Measurements from ENCODE around the gene GJA10.
"Not testable (repeated sequence)": the region's sequence is repeated elsewhere in the genome, so short reads cannot be mapped to it uniquely, and the experiment has no call there.

The GJA10 gene

GRCh38 chr6:89894169-89894568 is at the start of gene GJA10:
TSS of gene GJA10 (plus strand) at chr6:89894469. CDS start at chr6:89894469, 0 bp downstream.
- DNase-seq: no peak

DNA sequence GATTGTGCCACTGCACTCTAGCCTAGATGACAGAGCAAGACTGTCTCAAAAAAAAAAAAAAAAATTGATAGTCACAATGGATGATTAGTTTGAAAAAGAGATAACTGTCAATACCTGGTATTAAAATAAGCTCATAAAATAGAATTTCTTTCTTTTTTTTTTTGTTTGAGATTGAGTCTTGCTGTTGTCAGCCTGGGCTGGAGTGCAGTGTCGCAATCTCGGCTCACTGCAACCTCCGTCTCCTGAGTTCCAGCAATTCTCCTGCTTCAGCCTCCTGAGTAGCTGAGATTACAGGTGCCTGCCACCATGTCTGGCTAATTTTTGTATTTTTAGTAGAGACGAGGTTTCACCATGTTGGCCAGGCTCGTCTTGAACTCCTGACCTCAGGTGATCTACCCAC is 46.8 kb upstream of the GJA10 start:
- DNase-seq: not testable (repeated sequence)

- DNase-seq: no peak
Measured at GRCh38 chr6:89853068-89853467, 41.2 kb upstream of the GJA10 start.

- no peak for DNase-seq
Measured at GRCh38 chr6:89858041-89858440, 36.2 kb upstream of the GJA10 start.

GRCh38 chr6:89859744-89860143 is 34.5 kb upstream of the GJA10 start:
- DNase-seq: no peak

DNA sequence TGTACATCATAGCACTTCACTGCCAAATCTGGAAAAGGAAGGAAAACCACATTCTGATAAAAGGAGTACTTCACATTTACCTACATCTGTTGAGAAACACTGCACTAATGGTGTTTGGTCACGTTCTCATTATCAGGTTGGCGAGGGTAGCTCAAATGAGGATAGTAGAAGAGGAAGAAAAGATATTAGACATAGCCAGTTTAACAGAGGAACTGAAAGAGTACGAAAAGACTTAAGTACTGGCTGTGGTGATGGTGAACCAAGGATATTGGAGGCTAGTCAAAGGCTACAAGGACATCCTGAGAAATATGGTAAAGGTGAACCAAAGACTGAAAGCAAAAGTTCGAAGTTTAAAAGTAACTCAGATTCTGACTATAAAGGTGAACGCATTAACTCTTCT is 32.0 kb upstream of the GJA10 start:
- DNase-seq: no peak

DNA sequence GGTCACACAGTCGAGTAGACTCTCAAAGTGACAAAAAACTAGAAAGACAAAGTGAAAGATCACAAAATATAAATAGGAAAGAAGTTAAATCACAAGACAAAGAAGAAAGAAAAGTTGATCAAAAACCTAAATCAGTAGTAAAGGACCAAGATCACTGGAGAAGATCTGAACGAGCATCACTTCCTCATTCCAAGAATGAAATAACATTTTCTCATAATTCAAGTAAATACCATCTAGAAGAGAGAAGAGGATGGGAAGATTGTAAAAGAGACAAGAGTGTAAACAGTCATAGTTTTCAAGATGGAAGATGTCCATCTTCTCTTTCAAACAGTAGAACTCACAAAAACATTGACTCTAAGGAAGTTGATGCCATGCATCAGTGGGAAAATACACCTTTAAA is 31.6 kb upstream of the GJA10 start:
- DNase-seq: no peak

DNA sequence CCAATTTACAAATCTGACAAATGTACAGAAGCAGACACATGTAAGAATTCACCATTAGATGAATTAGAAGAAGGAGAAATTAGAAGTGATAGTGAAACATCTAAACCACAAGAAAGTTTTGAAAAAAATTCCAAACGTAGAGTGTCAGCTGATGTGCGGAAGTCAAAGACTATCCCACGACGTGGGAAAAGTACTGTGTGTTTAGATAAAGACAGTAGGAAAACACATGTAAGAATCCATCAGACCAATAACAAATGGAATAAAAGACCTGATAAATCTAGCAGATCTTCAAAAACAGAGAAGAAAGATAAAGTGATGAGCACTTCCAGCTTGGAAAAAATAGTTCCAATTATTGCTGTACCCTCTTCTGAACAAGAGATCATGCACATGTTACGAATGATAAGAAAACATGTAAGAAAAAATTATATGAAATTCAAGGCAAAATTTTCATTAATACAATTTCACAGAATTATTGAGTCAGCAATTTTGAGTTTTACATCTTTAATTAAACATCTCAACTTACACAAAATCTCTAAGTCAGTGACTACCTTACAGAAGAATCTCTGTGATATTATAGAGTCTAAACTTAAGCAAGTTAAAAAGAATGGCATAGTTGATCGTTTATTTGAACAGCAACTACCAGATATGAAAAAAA is 28.1 kb upstream of the GJA10 start:
- DNase-seq: no peak

- DNase-seq: no peak
Measured at GRCh38 chr6:89873721-89874120, 20.5 kb upstream of the GJA10 start.

DNA sequence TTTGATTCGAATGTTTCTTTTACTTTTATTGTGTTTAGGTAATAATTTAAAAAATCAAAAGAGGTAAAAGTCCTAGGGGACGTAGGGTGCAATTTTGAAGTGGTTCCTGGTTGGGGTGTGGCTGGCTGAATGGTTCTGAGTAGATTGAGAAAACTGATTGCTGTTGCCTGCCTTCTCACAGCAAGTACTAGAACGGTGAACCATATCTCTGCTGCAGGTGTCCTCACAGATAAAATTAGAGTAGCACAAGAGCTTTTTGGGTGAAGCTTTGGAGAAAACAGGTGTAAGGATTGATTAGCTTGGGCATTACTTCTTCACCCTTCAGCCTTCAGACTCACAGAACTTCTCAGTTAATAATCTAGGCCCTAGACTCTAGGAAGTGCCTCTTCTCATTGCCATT is 19.8 kb upstream of the GJA10 start:
- DNase-seq: no peak

DNA sequence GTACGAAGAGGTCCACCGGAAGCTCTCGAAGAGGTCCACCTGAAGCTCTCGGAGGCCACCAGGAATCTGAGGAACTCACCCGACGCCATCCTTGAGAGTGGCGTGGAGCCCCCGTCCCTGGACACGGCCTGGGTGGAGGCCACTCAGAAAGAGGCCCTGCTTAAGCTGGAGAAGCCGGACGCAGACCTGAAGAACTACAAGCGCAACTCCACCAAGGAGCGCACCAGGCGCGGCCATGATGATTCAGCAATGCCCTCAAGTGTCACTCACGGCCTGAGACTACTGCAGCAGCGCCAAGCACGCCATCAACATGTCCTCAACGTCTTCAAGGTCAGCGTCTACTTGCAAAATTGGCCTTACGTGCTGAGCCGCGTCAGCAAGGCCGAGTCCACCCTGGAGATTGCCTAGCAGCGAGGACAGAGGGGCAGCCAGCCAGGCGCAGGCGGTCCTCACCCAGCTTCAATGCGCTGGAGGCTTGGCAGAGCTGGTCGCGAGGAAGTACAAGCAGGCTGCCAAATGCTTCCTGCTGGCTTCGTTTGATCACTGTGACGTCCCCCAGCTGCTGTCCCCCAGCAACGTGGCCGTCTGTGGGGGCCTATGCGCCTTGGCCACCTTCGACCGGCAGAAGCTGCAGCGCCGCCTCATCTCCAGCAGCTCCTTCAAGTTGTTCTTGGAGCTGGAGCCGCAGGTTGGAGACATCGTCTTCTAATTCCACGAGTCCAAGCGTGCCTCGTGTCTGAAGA is 7.7 kb upstream of the GJA10 start:
- no peak for DNase-seq

DNA sequence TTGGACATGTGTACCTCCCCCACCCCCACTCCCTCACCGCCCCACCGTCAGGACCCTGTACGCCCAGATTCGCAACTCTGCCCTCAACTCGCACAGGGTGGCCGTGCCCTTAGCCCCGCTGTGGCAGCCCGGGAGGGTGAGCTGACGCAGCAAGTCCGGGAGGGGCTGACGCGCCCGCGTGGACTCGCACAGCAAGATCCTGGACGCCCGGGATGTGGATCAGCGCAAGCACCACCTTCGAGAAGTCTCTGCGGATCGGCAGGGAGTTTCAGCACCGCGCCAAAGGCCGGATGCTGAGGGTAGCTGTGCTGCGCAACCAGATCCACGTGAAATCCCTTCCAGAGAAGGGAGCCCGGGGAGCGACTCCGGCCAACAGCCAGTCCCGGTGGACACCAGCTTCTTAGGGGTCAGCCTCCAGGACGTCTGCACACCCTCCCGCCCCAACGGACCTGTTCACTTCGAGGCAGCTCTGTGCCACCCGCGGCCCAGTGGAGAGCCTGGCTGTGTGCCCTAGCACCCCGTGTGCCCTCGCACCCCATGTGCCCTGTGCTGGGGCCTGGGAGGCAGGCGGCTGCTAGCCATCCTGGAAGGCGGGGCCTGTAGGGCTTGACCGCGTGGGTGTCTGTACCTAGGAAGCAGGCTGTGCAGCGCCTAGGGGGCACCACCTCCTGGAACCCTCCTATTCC is 6.7 kb upstream of the GJA10 start:
- DNase-seq: no peak

DNA sequence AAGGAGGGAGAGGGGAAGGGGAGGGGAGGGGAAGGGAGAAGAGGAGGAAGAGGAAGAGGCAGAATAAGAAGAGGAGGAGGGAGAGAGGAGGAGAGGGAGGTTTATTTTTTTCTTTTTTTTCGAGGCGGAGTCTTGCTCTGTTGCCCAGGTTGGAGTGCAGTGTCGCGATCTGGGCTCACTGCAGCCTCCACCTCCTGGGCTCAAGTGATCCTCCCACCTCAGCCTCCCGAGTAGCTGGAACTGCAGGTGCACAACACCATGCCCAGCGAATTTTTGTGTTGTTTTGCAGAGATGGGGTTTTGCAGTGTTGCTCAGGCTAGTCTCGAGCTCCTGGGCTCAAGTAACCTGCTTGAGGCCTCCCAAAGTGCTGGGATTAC is 6.1 kb upstream of the GJA10 start:
- no peak for DNase-seq

DNA sequence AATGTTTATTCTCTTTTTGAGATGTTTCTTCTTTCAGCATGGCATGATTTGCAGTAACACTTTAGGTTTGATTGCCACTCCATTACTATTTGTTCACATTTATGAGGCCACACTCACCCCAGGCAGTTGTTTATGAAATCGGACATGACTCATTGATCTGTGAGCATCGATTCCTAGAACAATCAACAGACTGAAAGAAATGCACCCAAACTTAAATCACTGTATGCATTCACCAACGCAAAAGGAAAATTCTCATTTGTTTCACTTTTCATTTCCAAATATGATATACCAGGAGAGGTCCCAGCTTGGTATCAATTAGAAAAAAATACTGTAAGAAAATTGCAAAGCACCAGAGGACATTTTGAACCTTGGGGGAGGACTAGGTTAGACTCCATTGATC is 5.4 kb upstream of the GJA10 start:
- DNase-seq: no peak

DNA sequence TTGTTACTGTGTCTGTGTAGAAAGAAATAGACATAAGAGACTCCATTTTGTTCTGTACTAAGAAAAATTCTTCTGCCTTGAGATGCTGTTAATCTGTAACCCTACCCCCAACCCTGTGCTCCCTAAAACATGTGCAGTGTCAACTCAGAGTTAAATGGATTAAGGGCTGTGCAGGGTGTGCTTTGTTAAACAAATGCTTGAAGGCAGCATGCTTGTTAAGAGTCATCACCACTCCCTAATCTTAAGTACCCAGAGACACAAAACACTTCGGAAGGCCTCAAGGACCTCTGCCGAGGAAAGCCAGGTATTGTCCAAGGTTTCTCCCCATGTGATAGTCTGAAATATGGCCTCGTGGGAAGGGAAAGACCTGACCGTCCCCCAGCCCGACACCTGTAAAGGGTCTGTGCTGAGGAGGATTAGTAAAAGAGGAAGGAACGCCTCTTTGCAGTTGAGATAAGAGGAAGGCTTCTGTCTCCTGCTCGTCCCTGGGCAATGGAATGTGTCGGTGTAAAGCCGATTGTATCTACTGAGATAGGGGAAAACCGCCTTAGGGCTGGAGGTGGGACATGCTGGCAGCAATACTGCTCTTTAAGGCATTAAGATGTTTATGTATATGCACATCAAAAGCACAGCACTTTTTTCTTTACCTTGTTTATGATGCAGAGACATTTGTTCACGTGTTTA is 3.3 kb upstream of the GJA10 start:
- DNase-seq: not testable (repeated sequence)

- not testable (repeated sequence) for DNase-seq
Measured at GRCh38 chr6:89892577-89892976, 1.7 kb upstream of the GJA10 start.

DNA sequence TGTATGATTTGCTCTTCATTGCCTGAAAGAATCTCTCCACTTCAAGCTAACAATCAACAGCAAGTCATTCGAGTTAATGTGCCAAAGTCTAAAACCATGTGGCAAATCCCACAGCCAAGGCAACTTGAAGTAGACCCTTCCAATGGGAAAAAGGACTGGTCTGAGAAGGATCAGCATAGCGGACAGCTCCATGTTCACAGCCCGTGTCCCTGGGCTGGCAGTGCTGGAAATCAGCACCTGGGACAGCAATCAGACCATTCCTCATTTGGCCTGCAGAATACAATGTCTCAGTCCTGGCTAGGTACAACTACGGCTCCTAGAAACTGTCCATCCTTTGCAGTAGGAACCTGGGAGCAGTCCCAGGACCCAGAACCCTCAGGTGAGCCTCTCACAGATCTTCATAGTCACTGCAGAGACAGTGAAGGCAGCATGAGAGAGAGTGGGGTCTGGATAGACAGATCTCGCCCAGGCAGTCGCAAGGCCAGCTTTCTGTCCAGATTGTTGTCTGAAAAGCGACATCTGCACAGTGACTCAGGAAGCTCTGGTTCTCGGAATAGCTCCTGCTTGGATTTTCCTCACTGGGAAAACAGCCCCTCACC is 1.1 kb downstream of the GJA10 start:
- DNase-seq: no peak

GRCh38 chr6:89910001-89910901 is 16.0 kb downstream of the GJA10 start:
- DNase-seq: not testable (repeated sequence)

DNA sequence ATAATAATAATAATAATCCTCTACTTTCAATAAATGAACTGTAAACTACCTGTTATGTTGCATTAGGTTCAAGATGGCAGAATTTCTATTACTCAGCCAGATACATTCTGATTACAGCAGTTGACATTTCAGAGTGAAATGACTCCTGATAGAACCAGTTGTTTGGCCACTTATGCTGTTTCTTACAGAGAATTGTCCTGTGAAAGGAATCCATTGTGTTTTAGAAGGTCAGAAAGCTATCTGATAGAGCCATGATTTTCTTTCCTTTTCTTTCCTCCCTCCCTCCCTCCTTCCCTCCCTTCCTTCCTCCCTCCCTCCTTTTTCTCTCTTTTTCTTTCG is 16.6 kb downstream of the GJA10 start:
- DNase-seq: no peak

- no peak for DNase-seq
Measured at GRCh38 chr6:89916136-89916920, 22.1 kb downstream of the GJA10 start.

DNA sequence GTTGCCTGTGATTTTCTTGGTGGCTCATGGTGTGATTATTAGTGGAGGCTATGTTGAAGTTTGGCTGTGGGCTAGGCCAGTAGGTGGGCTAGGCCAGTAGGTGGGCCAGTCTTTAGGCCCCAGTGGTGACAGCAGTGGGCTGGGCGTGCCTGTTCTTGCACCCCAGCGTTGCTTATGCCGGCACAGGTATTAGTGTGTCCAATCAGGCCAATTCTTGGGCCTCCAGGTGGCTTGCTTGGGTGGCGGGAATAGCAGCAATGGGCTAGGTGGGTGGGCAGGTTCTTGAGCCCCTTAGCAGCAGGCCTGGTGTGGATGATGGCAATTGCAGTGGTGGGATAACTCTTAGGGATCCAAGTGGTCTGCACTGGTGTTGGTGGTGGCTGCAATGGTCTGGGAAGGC is 22.9 kb downstream of the GJA10 start:
- DNase-seq: no peak

Data from cortex of kidney (tissue), 1 donor.